K562 (cell line): ENCODE measurements around the gene AGPAT3. TPM values are rescaled to one million over a fixed set of nuclear protein-coding genes. Genes with fewer than 3 reads are reported as not detected.
A peak's percentile ranks its signal among the peaks of the same experiment; 100 is the strongest.

ENCODE experiments used
- ATF2 ChIP-seq: sonication (generic); formaldehyde crosslinking; IDR thresholded peaks from 2 replicates; pipeline ENCODE4 v1.8.1; 2022; ENCODE audit warnings: missing genetic modification reagents
- CBX3 ChIP-seq, 2 experiments: IDR thresholded peaks; 1 replicate in 1 of 2; 2 replicates in 1 of 2; pipeline ENCODE4 v1.6.1; 2012; ENCODE audit warnings: inconsistent platforms in 2 of 2, low read length in 2 of 2, borderline replicate concordance in 1 of 2, control low read depth in 1 of 2
- DMBX1 ChIP-seq: fragments of 250-450 bp; sonication (Bioruptor Pico); IDR thresholded peaks from 2 replicates; pipeline ENCODE4 v1.8.0; 2022; ENCODE audit warnings: inconsistent platforms, mild to moderate bottlenecking, moderate library complexity, borderline replicate concordance
- E2F1 ChIP-seq: sonication (generic); formaldehyde crosslinking; IDR thresholded peaks from 2 replicates; pipeline ENCODE4 v1.8.1; 2023; ENCODE audit warnings: mild to moderate bottlenecking, missing genetic modification reagents, moderate library complexity
- KHSRP ChIP-seq: fragments of 450-650 bp; IDR thresholded peaks from 2 replicates; pipeline ENCODE4 v1.6.1; 2017
- NCOA6 ChIP-seq: fragments of 450-650 bp; IDR thresholded peaks from 2 replicates; pipeline ENCODE4 v1.6.1; 2017; ENCODE audit warnings: mild to moderate bottlenecking
- NEUROD1 ChIP-seq: fragments of 150-350 bp; IDR thresholded peaks from 2 replicates; pipeline ENCODE4 v1.6.1; 2014; ENCODE audit warnings: borderline replicate concordance, low read length, low read depth; ENCODE audit not compliant: partially characterized antibody
- RBM39 ChIP-seq: fragments of 200-400 bp; formaldehyde crosslinking; optimal IDR thresholded peaks from 2 replicates; pipeline ENCODE3; 2018; ENCODE audit warnings: low read depth, low read length
- SMAD1 ChIP-seq: fragments of 150-350 bp; IDR thresholded peaks from 2 replicates; pipeline ENCODE4 v1.6.1; 2014; ENCODE audit warnings: low read length, low read depth; ENCODE audit not compliant: partially characterized antibody
- SREBF1 ChIP-seq: fragments of 150-350 bp; IDR thresholded peaks from 2 replicates; pipeline ENCODE4 v1.6.1; 2014; ENCODE audit warnings: antibody characterized with exemption, low read depth, low read length, borderline replicate concordance
- STAT5B ChIP-seq: fragments of 250-450 bp; sonication (Bioruptor Pico); IDR thresholded peaks from 2 replicates; pipeline ENCODE4 v1.8.0; 2021; ENCODE audit warnings: mild to moderate bottlenecking, inconsistent platforms
- TCF7L2 ChIP-seq: fragments of 150-350 bp; IDR thresholded peaks from 2 replicates; pipeline ENCODE4 v1.6.1; 2016; ENCODE audit warnings: low read depth, mild to moderate bottlenecking, low read length, moderate library complexity
- TOE1 ChIP-seq, 2 experiments: fragments of 450-650 bp in 1 of 2; sonication (generic) in 1 of 2; formaldehyde crosslinking in 1 of 2; IDR thresholded peaks; 2 replicates each; pipeline versions ENCODE4 v1.7.1 to v1.8.0; 2016 to 2022; ENCODE audit warnings: borderline replicate concordance in 2 of 2, mild to moderate bottlenecking in 2 of 2, antibody characterized with exemption in 1 of 2, inconsistent platforms in 1 of 2, low read depth in 1 of 2, missing genetic modification reagents in 1 of 2, moderate library complexity in 1 of 2
- ZFP30 ChIP-seq: fragments of 250-450 bp; sonication (Bioruptor Pico); IDR thresholded peaks from 2 replicates; pipeline ENCODE4 v1.8.0; 2022; ENCODE audit warnings: moderate library complexity, mild to moderate bottlenecking, inconsistent platforms, borderline replicate concordance
- ZFX ChIP-seq: sonication (generic); formaldehyde crosslinking; IDR thresholded peaks from 2 replicates; pipeline ENCODE4 v1.8.0; 2022; ENCODE audit warnings: mild to moderate bottlenecking, missing genetic modification reagents, moderate library complexity
- ZNF146 ChIP-seq: IDR thresholded peaks from one replicate; pipeline ENCODE4 v1.6.1; 2018; ENCODE audit warnings: missing compliant biosample characterization; ENCODE audit not compliant: unreplicated experiment
- ZNF24 ChIP-seq: fragments of 450-650 bp; IDR thresholded peaks from 2 replicates; pipeline ENCODE4 v1.6.1; 2016
- ZNF3 ChIP-seq: fragments of 250-450 bp; sonication (Bioruptor Pico); IDR thresholded peaks from 2 replicates; pipeline ENCODE4 v1.5.0; 2021; ENCODE audit warnings: mild to moderate bottlenecking, moderate library complexity
- ZNF639 ChIP-seq, 2 experiments: fragments of 200-800 bp in 1 of 2; sonication (Bioruptor generic) in 1 of 2; sonication (generic) in 1 of 2; formaldehyde crosslinking in 1 of 2; IDR thresholded peaks in 1 of 2; conservative IDR thresholded peaks in 1 of 2; 2 replicates each; pipeline versions ENCODE4 v1.5.0 to v1.6.1; 2016 to 2020; ENCODE audit warnings: missing compliant biosample characterization in 1 of 2, missing genetic modification characterization in 1 of 2, missing genetic modification reagents in 1 of 2
- ZNF655 ChIP-seq: fragments of 250-450 bp; sonication (Bioruptor Pico); IDR thresholded peaks from 2 replicates; pipeline ENCODE4 v1.5.0; 2021
- ZNF668 ChIP-seq: fragments of 250-450 bp; sonication (Bioruptor Pico); IDR thresholded peaks from 2 replicates; pipeline ENCODE4 v1.8.0; 2022; ENCODE audit warnings: mild to moderate bottlenecking, inconsistent platforms
- ZNF764 ChIP-seq: fragments of 250-450 bp; sonication (Bioruptor Pico); IDR thresholded peaks from 2 replicates; pipeline ENCODE4 v1.4.0; 2020; ENCODE audit warnings: low read depth, mild to moderate bottlenecking, moderate library complexity
- polyA plus RNA-seq, 8 experiments: library from polyadenylated mRNA; depleted of rRNA in 4 of 8; stranded (reverse) in 5 of 8; unstranded in 3 of 8; fragments of >200 nt; fragmentation: Nextera tagmentation in 2 of 8; fragmentation: Illumina TruSeq in 1 of 8; extraction: Ambion mirVana in 2 of 8; extraction: Trizol in 1 of 8; gene quantifications; 2 replicates each; pipeline versions ENCODE4 v1.2.1 to v1.2.3, GENCODE V29; 2011 to 2014; ENCODE audit warnings: inconsistent platforms in 1 of 8, missing spikeins in 1 of 8
- total RNA-seq, 7 experiments: library from RNA; depleted of rRNA in 6 of 7; stranded (reverse); fragments of >200 nt in 6 of 7; fragmentation: Illumina TruSeq in 2 of 7; extraction: Trizol in 2 of 7; gene quantifications; 2 replicates each; pipeline versions ENCODE4 v1.2.1 to v1.2.3, GENCODE V29; 2011 to 2021; ENCODE audit warnings: low replicate concordance in 1 of 7

AGPAT3 gene
- total and polyA plus RNA-seq, 9 of the 15 experiments (the other 6 are each of a cell fraction or from before 2014, with no cell fraction given) = 1.5 to 88.4 (median 35.7) TPM

- peak; percentile 43; the same call in 1 of the 2 replicates for TF ChIP-seq TCF7L2
- TF ChIP-seq ZNF24 = 0 out of 2 replicates have a peak, but pooled peaks have one; percentile 41
- no peak for TF ChIP-seq ZNF764 (CRISPR knock-in tag)
- TF ChIP-seq ZNF3 (CRISPR knock-in tag) = no peak
- peak; percentile 75 for TF ChIP-seq NEUROD1
- TF ChIP-seq SMAD1 = no peak
- no peak for TF ChIP-seq SREBF1
- no peak for TF ChIP-seq RBM39
- TF ChIP-seq ZFX (CRISPR knock-in tag) = peak; percentile 63
- peak; percentile 86 for TF ChIP-seq TOE1 (IDR thresholded peaks at IDR 0.05; ENCODE audit: borderline replicate concordance)
- TF ChIP-seq TOE1 (CRISPR knock-in tag; IDR thresholded peaks at IDR 0.05; ENCODE audit: borderline replicate concordance, low read depth) = 0 out of 2 replicates have a peak, but pooled peaks have one; percentile 73
- TF ChIP-seq KHSRP = no peak
- TF ChIP-seq DMBX1 (CRISPR knock-in tag) = no peak
- no peak for TF ChIP-seq ZFP30
- no peak for TF ChIP-seq ATF2
- TF ChIP-seq ZNF639 (CRISPR knock-in tag; conservative IDR thresholded peaks at IDR 0.05 in 1 of 2, IDR thresholded peaks at IDR 0.05 in 1 of 2) = no peak
- TF ChIP-seq STAT5B (CRISPR knock-in tag) = no peak
- no peak for TF ChIP-seq NCOA6
- no peak for TF ChIP-seq E2F1 (CRISPR knock-in tag)
- no peak for TF ChIP-seq ZNF668 (CRISPR knock-in tag)
- peak in 1 of 2 experiments; percentile 54; a peak in 1 of 3 replicates for TF ChIP-seq CBX3 (IDR thresholded peaks at IDR 0.05; ENCODE audit: borderline replicate concordance in 1 of 2, low read length in 2 of 2)
- TF ChIP-seq ZNF146 (CRISPR knock-in tag) = no peak
- TF ChIP-seq ZNF655 (CRISPR knock-in tag) = no peak
Observed at GRCh38 chr21:43938751-43939442, 73.9 kb downstream of the AGPAT3 start (continued).
